IMR-90 (cell line): ENCODE results near the gene MAPK11. TPM values are rescaled to one million over a fixed set of nuclear protein-coding genes. Genes with fewer than 3 reads are reported as not detected.

Experiments
- ATAC-seq: fragments of 200-7000 bp; cut with Tn5 transposase; 2 replicates; pipeline ENCODE4 v1.9.1; 2020; ENCODE audit warnings: low read depth, mild to moderate bottlenecking, moderate library complexity
- BruUV-seq: library from RNA; stranded (reverse); fragments of 400-500 nt; replicated peaks from 2 replicates; lab custom pipeline; 2021; lab: Mats Ljungman, UMichigan
- CTCF ChIA-PET: fragments of 300-600 bp; formaldehyde crosslinking; extraction: SDS; loops from one replicate; lab custom pipeline; 2021; ENCODE audit warnings: antibody characterized with exemption; lab: Yijun Ruan, JAX
- POLR2A ChIA-PET: fragments of 300-600 bp; sonication (Branson Sonifier 250); formaldehyde crosslinking; loops from one replicate; lab custom pipeline; 2022; ENCODE audit warnings: antibody characterized with exemption; ENCODE audit not compliant: unreplicated experiment; lab: Charles Lee
- DNase-seq: peaks from one replicate; pipeline ENCODE4 v3.0.0; 2013
- H2AFZ ChIP-seq: replicated peaks from 2 replicates; pipeline ENCODE3; 2013; ENCODE audit warnings: low read length, mild to moderate bottlenecking; ENCODE audit not compliant: poor library complexity
- H2AK5ac ChIP-seq: 2 replicates; pipeline ENCODE4 v1.6.1; 2013; ENCODE audit warnings: low read depth, low read length, inconsistent platforms
- H2AK9ac ChIP-seq: replicated peaks from 2 replicates; pipeline ENCODE3; 2013; ENCODE audit warnings: mild to moderate bottlenecking, low read depth, low read length, moderate library complexity; ENCODE audit not compliant: poor library complexity
- H2BK120ac ChIP-seq: 2 replicates; pipeline ENCODE4 v1.6.1; 2013; ENCODE audit warnings: low read depth, low read length, inconsistent platforms
- H2BK15ac ChIP-seq: 3 replicates; pipeline ENCODE4 v1.6.1; 2013; ENCODE audit warnings: low read depth, low read length, inconsistent platforms
- H2BK20ac ChIP-seq: 2 replicates; pipeline ENCODE4 v1.6.1; 2013; ENCODE audit warnings: low read depth, mild to moderate bottlenecking, inconsistent platforms, low read length, moderate library complexity
- H2BK5ac ChIP-seq: 2 replicates; pipeline ENCODE4 v1.6.1; 2013; ENCODE audit warnings: mild to moderate bottlenecking, low read depth, low read length, inconsistent platforms; ENCODE audit not compliant: poor library complexity, severe bottlenecking
- H3K14ac ChIP-seq: replicated peaks from 2 replicates; pipeline ENCODE4 v1.6.1; 2013; ENCODE audit warnings: low read depth, low read length, inconsistent platforms
- H3K18ac ChIP-seq: 2 replicates; pipeline ENCODE4 v1.6.1; 2013; ENCODE audit warnings: low read depth, low read length, control low read depth
- H3K23ac ChIP-seq: 2 replicates; pipeline ENCODE4 v1.6.1; 2013; ENCODE audit warnings: low read depth, low read length, inconsistent platforms
- H3K27ac ChIP-seq: 2 replicates; pipeline ENCODE4 v1.5.1; 2013; ENCODE audit warnings: mild to moderate bottlenecking, control low read depth, low read length; ENCODE audit not compliant: insufficient read depth
- H3K27me3 ChIP-seq: 2 replicates; pipeline ENCODE4 v1.6.1; 2013; ENCODE audit warnings: low read length; ENCODE audit not compliant: control insufficient read depth, insufficient read depth
- H3K36me3 ChIP-seq: 2 replicates; pipeline ENCODE4 v1.6.1; 2013; ENCODE audit warnings: low read length, mixed read lengths; ENCODE audit not compliant: control insufficient read depth, insufficient read depth
- H3K4ac ChIP-seq: 2 replicates; pipeline ENCODE4 v1.6.1; 2013; ENCODE audit warnings: low read depth, low read length, inconsistent platforms
- H3K4me1 ChIP-seq: 2 replicates; pipeline ENCODE4 v1.6.1; 2013; ENCODE audit warnings: low read length, mixed read lengths; ENCODE audit not compliant: control insufficient read depth, insufficient read depth
- H3K4me2 ChIP-seq: 2 replicates; pipeline ENCODE4 v1.6.1; 2013; ENCODE audit warnings: low read depth, mild to moderate bottlenecking, control low read depth, low read length, moderate library complexity
- H3K4me3 ChIP-seq: 2 replicates; pipeline ENCODE4 v1.5.1; 2013; ENCODE audit warnings: low read depth, mild to moderate bottlenecking, control low read depth, low read length, moderate library complexity; ENCODE audit not compliant: insufficient read depth
- H3K56ac ChIP-seq: 2 replicates; pipeline ENCODE4 v1.6.1; 2013; ENCODE audit warnings: low read length, inconsistent platforms; ENCODE audit not compliant: insufficient read depth; ENCODE audit errors: extremely low read depth
- H3K79me1 ChIP-seq, 2 experiments: 2 replicates each; pipeline ENCODE4 v1.6.1; 2013; ENCODE audit warnings: low read length in 2 of 2, inconsistent platforms in 1 of 2, low read depth in 1 of 2
- H3K9ac ChIP-seq: 2 replicates; pipeline ENCODE4 v1.6.1; 2013; ENCODE audit warnings: low read depth, low read length, control low read depth
- H3K9me1 ChIP-seq: 2 replicates; pipeline ENCODE4 v1.6.1; 2013; ENCODE audit warnings: low read length, inconsistent platforms; ENCODE audit not compliant: insufficient read depth
- H3K9me3 ChIP-seq: 2 replicates; pipeline ENCODE4 v1.6.1; 2013; ENCODE audit warnings: low read length; ENCODE audit not compliant: control insufficient read depth, insufficient read depth
- H4K20me1 ChIP-seq: 2 replicates; pipeline ENCODE4 v1.6.1; 2013; ENCODE audit warnings: low read length, inconsistent platforms; ENCODE audit not compliant: insufficient read depth
- H4K5ac ChIP-seq: 2 replicates; pipeline ENCODE4 v1.6.1; 2013; ENCODE audit warnings: mild to moderate bottlenecking, low read depth, low read length, control low read depth
- H4K8ac ChIP-seq, 2 experiments: 2 replicates each; pipeline ENCODE4 v1.6.1; 2013; ENCODE audit warnings: low read depth in 2 of 2, low read length in 2 of 2, control low read depth in 1 of 2, inconsistent platforms in 1 of 2
- H4K91ac ChIP-seq: 2 replicates; pipeline ENCODE4 v1.6.1; 2013; ENCODE audit warnings: low read depth, low read length, inconsistent platforms; ENCODE audit not compliant: insufficient read depth
- BHLHE40 ChIP-seq: fragments of 150-350 bp; IDR thresholded peaks from 2 replicates; pipeline ENCODE4 v1.6.1; 2016; ENCODE audit warnings: mild to moderate bottlenecking, low read depth, low read length
- CEBPB ChIP-seq: IDR thresholded peaks from 2 replicates; pipeline ENCODE4 v1.6.1; 2012; ENCODE audit warnings: low read depth, low read length, improper control_type of control experiment
- ELK1 ChIP-seq: fragments of 150-350 bp; IDR thresholded peaks from 2 replicates; pipeline ENCODE4 v1.6.1; 2016; ENCODE audit warnings: low read depth, mild to moderate bottlenecking, low read length, moderate library complexity, borderline replicate concordance
- FOS ChIP-seq: fragments of 150-350 bp; IDR thresholded peaks from 2 replicates; pipeline ENCODE4 v1.6.1; 2016; ENCODE audit warnings: low read depth, low read length
- MAFK ChIP-seq: IDR thresholded peaks from 2 replicates; pipeline ENCODE4 v1.6.1; 2012; ENCODE audit warnings: low read depth, low read length, improper control_type of control experiment
- MAZ ChIP-seq: IDR thresholded peaks from 2 replicates; pipeline ENCODE4 v1.6.1; 2012; ENCODE audit warnings: low read depth, mild to moderate bottlenecking, low read length, improper control_type of control experiment, moderate library complexity, borderline replicate concordance
- MXI1 ChIP-seq: IDR thresholded peaks from 2 replicates; pipeline ENCODE4 v1.6.1; 2012; ENCODE audit warnings: low read depth, mild to moderate bottlenecking, low read length, moderate library complexity, borderline replicate concordance
- NFE2L2 ChIP-seq: fragments of 150-350 bp; IDR thresholded peaks from 2 replicates; pipeline ENCODE4 v1.6.1; 2016; ENCODE audit warnings: low read depth, mild to moderate bottlenecking, low read length
- POLR2A ChIP-seq: IDR thresholded peaks from 2 replicates; pipeline ENCODE4 v1.6.1; 2012; ENCODE audit warnings: mild to moderate bottlenecking, low read depth, low read length
- RAD21 ChIP-seq: IDR thresholded peaks from 2 replicates; pipeline ENCODE4 v1.6.1; 2012; ENCODE audit warnings: low read length, improper control_type of control experiment
- RCOR1 ChIP-seq: IDR thresholded peaks from 2 replicates; pipeline ENCODE4 v1.6.1; 2012; ENCODE audit warnings: mild to moderate bottlenecking, low read length, improper control_type of control experiment; ENCODE audit not compliant: insufficient replicate concordance
- RFX5 ChIP-seq: IDR thresholded peaks from 2 replicates; pipeline ENCODE4 v1.8.0; 2012; ENCODE audit warnings: low read depth, mild to moderate bottlenecking, low read length, moderate library complexity
- WGBS, 2 experiments: methylation state at CpG; one replicate each; pipeline versions ENCODE4 v1.1.5 to v1.1.7; 2013; ENCODE audit warnings: missing lambda C conversion rate in 2 of 2; ENCODE audit not compliant: insufficient read length in 1 of 2; ENCODE audit errors: extremely low coverage in 2 of 2; 5-methylcytosine and 5-hydroxymethylcytosine counted together
- dilution Hi-C: fragments of 300-500 bp; cut with HindIII; formaldehyde crosslinking; loops from one replicate; pipeline ENCODE4 v1.14.3; 2018; ENCODE audit warnings: low sequenced_read_pairs; ENCODE audit not compliant: unreplicated experiment
- in situ Hi-C: fragments of 300-500 bp; cut with MboI; formaldehyde crosslinking; loops from 3 replicates; pipeline ENCODE4 v1.14.3; 2019; ENCODE audit warnings: low sequenced_read_pairs, inconsistent platforms, mixed read lengths
- intact Hi-C: fragments of 100-400 bp; cut with micrococcal nuclease; formaldehyde crosslinking; loops from 2 replicates; pipeline ENCODE4 v1.10.0; 2022
- polyA plus RNA-seq, 3 experiments: library from polyadenylated mRNA; depleted of rRNA; stranded (reverse); fragments of >200 nt; gene quantifications; 2 replicates each; pipeline ENCODE4 v1.2.3, GENCODE V29; 2012; ENCODE audit warnings: low replicate concordance in 1 of 3
- total RNA-seq: library from RNA; depleted of rRNA; stranded (reverse); fragments of >200 nt; gene quantifications from 2 replicates; pipeline ENCODE4 v1.2.3, GENCODE V29; 2012
- TF ChIP-seq, protein P1 (sequence below): fragments of 150-350 bp; IDR thresholded peaks from 2 replicates; pipeline ENCODE4 v1.6.1; 2017; ENCODE audit warnings: mild to moderate bottlenecking, antibody characterized with exemption, low read length, low read depth
- TF ChIP-seq, protein P2 (sequence below): conservative IDR thresholded peaks from 2 replicates; pipeline ENCODE4 v1.5.1; 2012; ENCODE audit warnings: mild to moderate bottlenecking, low read depth, low read length, improper control_type of control experiment

MAPK11 gene
- total and polyA plus RNA-seq, 2 of the 4 experiments (the other 2 are of a cell fraction): 8.1 to 14.4 TPM

- H3K56ac ChIP-seq: no peak overlapping the region
- no peak overlapping the region for H3K14ac ChIP-seq
- ATAC-seq (no peak), DNase-seq (no peak)
- peaks cover 21 to 44% of the 10 kb centered on the region in 2 experiments for H3K79me1 ChIP-seq
- ChIA-PET POLR2A (no interaction called here), CTCF (no interaction called here)
- no peak overlapping the region for H3K23ac ChIP-seq
- peaks cover 59% of the 10 kb centered on the region for H4K20me1 ChIP-seq
- H3K27me3 ChIP-seq: no peaks in the 10 kb centered on the region
- H3K4me3 ChIP-seq: no peak overlapping the region
- 98% methylated on average over 5 of the region's 15 CpGs; no CpG with 5 or more reads in 1 of the 2 experiments for WGBS, 2 experiments
- no peak overlapping the region for H4K8ac ChIP-seq
- H3K36me3 ChIP-seq: peaks cover 69% of the 10 kb centered on the region
- no peak overlapping the region for H2AK5ac ChIP-seq
- H3K9me1 ChIP-seq: peaks cover 3% of the 10 kb centered on the region; the same call in 1 of the 2 replicates
- no peak overlapping the region for H4K91ac ChIP-seq
- H3K4ac ChIP-seq: no peak overlapping the region
- H3K4me2 ChIP-seq: no peak overlapping the region
- H2BK120ac ChIP-seq: no peak overlapping the region
- no peak overlapping the region for H3K9ac ChIP-seq
- H3K18ac ChIP-seq: no peak overlapping the region
- no peaks in the 10 kb centered on the region for H3K9me3 ChIP-seq
- H2BK15ac ChIP-seq: no peak overlapping the region
- H3K4me1 ChIP-seq: no peaks in the 10 kb centered on the region
- no peak overlapping the region for H2AK9ac ChIP-seq
- in situ Hi-C loops (loop anchor here (25.0 kb wide), 1 partner anchor 404 kb away; no protein-coding TSS in a partner anchor), dilution Hi-C loops (no loop called here), intact Hi-C loops (no loop called here)
- H2AFZ ChIP-seq: no peak overlapping the region
- no peak overlapping the region for H3K27ac ChIP-seq
- H4K5ac ChIP-seq: no peak overlapping the region
- H2BK5ac ChIP-seq: no peak overlapping the region
- no TSS peak for BruUV-seq
- no peak overlapping the region for H2BK20ac ChIP-seq
- TF ChIP-seq MAFK (no peak), CEBPB (no peak), RCOR1 (no peak), FOS (no peak), BHLHE40 (no peak), RFX5 (no peak), MXI1 (no peak), ELK1 (no peak), RAD21 (no peak), MAZ (no peak), NFE2L2 (no peak), POLR2A (no peak)
- TF ChIP-seq, protein P1, sequence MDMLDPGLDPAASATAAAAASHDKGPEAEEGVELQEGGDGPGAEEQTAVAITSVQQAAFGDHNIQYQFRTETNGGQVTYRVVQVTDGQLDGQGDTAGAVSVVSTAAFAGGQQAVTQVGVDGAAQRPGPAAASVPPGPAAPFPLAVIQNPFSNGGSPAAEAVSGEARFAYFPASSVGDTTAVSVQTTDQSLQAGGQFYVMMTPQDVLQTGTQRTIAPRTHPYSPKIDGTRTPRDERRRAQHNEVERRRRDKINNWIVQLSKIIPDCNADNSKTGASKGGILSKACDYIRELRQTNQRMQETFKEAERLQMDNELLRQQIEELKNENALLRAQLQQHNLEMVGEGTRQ: no peak
- TF ChIP-seq, protein P2, sequence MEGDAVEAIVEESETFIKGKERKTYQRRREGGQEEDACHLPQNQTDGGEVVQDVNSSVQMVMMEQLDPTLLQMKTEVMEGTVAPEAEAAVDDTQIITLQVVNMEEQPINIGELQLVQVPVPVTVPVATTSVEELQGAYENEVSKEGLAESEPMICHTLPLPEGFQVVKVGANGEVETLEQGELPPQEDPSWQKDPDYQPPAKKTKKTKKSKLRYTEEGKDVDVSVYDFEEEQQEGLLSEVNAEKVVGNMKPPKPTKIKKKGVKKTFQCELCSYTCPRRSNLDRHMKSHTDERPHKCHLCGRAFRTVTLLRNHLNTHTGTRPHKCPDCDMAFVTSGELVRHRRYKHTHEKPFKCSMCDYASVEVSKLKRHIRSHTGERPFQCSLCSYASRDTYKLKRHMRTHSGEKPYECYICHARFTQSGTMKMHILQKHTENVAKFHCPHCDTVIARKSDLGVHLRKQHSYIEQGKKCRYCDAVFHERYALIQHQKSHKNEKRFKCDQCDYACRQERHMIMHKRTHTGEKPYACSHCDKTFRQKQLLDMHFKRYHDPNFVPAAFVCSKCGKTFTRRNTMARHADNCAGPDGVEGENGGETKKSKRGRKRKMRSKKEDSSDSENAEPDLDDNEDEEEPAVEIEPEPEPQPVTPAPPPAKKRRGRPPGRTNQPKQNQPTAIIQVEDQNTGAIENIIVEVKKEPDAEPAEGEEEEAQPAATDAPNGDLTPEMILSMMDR: no peak
These were observed 54.0 kb downstream of the MAPK11 start for GRCh38 chr22:50216055-50216683.
